GM21529 (cell line): ENCODE results near the gene NXPH2.

ENCODE experiments used
- ATAC-seq: cut with Tn5 transposase; IDR thresholded peaks from one replicate; pipeline ENCODE4 v1.9.1; 2021; ENCODE audit not compliant: unreplicated experiment

NXPH2 gene

GRCh38 chr2:138640921-138641676, 139.1 kb downstream of the NXPH2 start:
- ATAC-seq = no peak

GRCh38 chr2:138637686-138638085, 142.5 kb downstream of the NXPH2 start:
- no peak for ATAC-seq

GRCh38 chr2:138637061-138637460, 143.1 kb downstream of the NXPH2 start:
- ATAC-seq = no peak

- no peak for ATAC-seq
Observed at GRCh38 chr2:138633049-138633448, 147.1 kb downstream of the NXPH2 start.

- no peak for ATAC-seq
Observed at GRCh38 chr2:138632066-138632620, 148.0 kb downstream of the NXPH2 start.

GRCh38 chr2:138630164-138630563, 150.0 kb downstream of the NXPH2 start:
- no peak for ATAC-seq

GRCh38 chr2:138626148-138626547, 154.0 kb downstream of the NXPH2 start:
- ATAC-seq = no peak

- no peak for ATAC-seq
Observed at GRCh38 chr2:138622613-138623012, 157.6 kb downstream of the NXPH2 start.

- ATAC-seq = no peak
Observed at GRCh38 chr2:138621139-138621538, 159.1 kb downstream of the NXPH2 start.

GRCh38 chr2:138620431-138620830, 159.8 kb downstream of the NXPH2 start:
- no peak for ATAC-seq
